ENCODE results near the gene ZSWIM4. TPM values are rescaled to one million over a fixed set of nuclear protein-coding genes. Genes with fewer than 3 reads are reported as not detected.

Gene ZSWIM4
- total and polyA plus RNA-seq, 2 of the 13 experiments (the other 11 are each of a cell fraction or from before 2014, with no cell fraction given), result 0.33 to 0.86 TPM

DNA sequence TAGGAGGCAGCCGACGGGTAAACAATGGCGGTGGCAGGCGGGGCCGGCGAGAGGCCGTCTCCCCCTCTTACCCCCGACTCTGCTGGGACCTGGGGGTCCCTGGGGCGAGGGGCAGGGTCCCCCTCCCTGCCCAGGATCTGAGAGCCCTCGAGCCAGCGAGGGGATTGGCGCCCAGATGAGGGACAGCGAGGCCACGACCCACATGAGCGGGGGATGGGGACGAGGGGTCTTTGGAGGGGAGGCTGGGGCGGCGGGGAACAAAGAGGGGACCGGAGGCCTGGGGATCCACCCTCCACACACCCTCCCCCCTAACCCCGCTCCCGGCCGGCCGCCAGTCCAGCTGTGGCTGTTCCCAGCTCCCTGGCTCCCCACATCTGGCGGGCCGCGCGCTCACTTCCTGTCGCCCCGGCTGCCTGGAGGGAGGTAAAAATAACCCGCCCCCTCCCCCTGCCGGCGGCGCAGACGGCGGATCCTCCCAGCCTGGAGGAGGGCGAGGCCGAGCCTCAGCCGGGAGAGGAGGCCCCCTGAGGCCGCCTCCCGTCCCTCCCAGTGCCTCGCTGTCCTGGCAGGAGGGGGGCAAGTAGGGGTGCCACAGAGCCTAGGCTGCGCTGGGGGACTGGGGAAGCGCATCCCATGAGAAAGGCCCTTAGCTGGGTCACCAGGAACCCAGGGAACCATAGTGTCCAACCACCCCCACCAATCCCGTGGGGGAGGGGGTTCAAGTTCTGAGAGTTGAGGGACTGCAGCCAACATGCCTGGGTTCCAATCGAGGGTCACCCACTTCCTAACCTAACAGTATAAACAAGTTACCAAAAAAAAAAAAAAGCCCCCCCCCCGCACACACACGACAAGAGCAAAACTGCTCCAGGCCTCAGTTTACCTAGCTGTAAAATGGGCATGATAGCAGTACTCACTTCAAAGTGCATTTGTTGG, 52.4 kb downstream of the ZSWIM4 start (continued):
- TF ChIP-seq, protein P1, sequence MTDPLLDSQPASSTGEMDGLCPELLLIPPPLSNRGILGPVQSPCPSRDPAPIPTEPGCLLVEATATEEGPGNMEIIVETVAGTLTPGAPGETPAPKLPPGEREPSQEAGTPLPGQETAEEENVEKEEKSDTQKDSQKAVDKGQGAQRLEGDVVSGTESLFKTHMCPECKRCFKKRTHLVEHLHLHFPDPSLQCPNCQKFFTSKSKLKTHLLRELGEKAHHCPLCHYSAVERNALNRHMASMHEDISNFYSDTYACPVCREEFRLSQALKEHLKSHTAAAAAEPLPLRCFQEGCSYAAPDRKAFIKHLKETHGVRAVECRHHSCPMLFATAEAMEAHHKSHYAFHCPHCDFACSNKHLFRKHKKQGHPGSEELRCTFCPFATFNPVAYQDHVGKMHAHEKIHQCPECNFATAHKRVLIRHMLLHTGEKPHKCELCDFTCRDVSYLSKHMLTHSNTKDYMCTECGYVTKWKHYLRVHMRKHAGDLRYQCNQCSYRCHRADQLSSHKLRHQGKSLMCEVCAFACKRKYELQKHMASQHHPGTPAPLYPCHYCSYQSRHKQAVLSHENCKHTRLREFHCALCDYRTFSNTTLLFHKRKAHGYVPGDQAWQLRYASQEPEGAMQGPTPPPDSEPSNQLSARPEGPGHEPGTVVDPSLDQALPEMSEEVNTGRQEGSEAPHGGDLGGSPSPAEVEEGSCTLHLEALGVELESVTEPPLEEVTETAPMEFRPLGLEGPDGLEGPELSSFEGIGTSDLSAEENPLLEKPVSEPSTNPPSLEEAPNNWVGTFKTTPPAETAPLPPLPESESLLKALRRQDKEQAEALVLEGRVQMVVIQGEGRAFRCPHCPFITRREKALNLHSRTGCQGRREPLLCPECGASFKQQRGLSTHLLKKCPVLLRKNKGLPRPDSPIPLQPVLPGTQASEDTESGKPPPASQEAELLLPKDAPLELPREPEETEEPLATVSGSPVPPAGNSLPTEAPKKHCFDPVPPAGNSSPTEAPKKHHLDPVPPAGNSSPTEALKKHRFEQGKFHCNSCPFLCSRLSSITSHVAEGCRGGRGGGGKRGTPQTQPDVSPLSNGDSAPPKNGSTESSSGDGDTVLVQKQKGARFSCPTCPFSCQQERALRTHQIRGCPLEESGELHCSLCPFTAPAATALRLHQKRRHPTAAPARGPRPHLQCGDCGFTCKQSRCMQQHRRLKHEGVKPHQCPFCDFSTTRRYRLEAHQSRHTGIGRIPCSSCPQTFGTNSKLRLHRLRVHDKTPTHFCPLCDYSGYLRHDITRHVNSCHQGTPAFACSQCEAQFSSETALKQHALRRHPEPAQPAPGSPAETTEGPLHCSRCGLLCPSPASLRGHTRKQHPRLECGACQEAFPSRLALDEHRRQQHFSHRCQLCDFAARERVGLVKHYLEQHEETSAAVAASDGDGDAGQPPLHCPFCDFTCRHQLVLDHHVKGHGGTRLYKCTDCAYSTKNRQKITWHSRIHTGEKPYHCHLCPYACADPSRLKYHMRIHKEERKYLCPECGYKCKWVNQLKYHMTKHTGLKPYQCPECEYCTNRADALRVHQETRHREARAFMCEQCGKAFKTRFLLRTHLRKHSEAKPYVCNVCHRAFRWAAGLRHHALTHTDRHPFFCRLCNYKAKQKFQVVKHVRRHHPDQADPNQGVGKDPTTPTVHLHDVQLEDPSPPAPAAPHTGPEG (CRISPR knock-in tag; IDR thresholded peaks at IDR 0.05), result peak; percentile 93; the same call in 1 of the 2 replicates
- 0 out of 2 replicates have a peak, but pooled peaks have one; percentile 18 for TF ChIP-seq SNAI1 (CRISPR knock-in tag; IDR thresholded peaks at IDR 0.05; ENCODE audit: borderline replicate concordance)
- TF ChIP-seq MTA1 (CRISPR knock-in tag; IDR thresholded peaks at IDR 0.05; ENCODE audit: borderline replicate concordance), result 0 out of 2 replicates have a peak, but pooled peaks have one; percentile 38
- peak; percentile 40 for TF ChIP-seq ELF3 (CRISPR knock-in tag; IDR thresholded peaks at IDR 0.05)
- TF ChIP-seq POLR2G (IDR thresholded peaks at IDR 0.05; ENCODE audit: low read depth, low read length), result peak; percentile 76
- TF ChIP-seq, protein P2, sequence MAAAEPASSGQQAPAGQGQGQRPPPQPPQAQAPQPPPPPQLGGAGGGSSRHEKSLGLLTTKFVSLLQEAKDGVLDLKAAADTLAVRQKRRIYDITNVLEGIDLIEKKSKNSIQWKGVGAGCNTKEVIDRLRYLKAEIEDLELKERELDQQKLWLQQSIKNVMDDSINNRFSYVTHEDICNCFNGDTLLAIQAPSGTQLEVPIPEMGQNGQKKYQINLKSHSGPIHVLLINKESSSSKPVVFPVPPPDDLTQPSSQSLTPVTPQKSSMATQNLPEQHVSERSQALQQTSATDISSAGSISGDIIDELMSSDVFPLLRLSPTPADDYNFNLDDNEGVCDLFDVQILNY (CRISPR knock-in tag; conservative IDR thresholded peaks at IDR 0.05), result no peak
- TF ChIP-seq ZNF33A (CRISPR knock-in tag; IDR thresholded peaks at IDR 0.05; ENCODE audit: borderline replicate concordance), result no peak
- TF ChIP-seq, protein P3, sequence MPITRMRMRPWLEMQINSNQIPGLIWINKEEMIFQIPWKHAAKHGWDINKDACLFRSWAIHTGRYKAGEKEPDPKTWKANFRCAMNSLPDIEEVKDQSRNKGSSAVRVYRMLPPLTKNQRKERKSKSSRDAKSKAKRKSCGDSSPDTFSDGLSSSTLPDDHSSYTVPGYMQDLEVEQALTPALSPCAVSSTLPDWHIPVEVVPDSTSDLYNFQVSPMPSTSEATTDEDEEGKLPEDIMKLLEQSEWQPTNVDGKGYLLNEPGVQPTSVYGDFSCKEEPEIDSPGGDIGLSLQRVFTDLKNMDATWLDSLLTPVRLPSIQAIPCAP (CRISPR knock-in tag; IDR thresholded peaks at IDR 0.05; ENCODE audit: low read depth), result no peak
- peak; percentile 57 for TF ChIP-seq ZMYM3 (CRISPR knock-in tag; IDR thresholded peaks at IDR 0.05)
- peak; percentile 49; the same call in 1 of the 2 replicates for TF ChIP-seq FOXC1 (CRISPR knock-in tag; IDR thresholded peaks at IDR 0.05; ENCODE audit: borderline replicate concordance)
- TF ChIP-seq KDM4B (CRISPR knock-in tag; IDR thresholded peaks at IDR 0.05), result peak; percentile 61
- TF ChIP-seq KDM3A (CRISPR knock-in tag; IDR thresholded peaks at IDR 0.05; ENCODE audit: low read depth), result peak; percentile 75; the same call in 1 of the 2 replicates
- TF ChIP-seq TBX2 (CRISPR knock-in tag; IDR thresholded peaks at IDR 0.05; ENCODE audit: borderline replicate concordance), result peak; percentile 12; the same call in 1 of the 2 replicates
- no peak for TF ChIP-seq PPARG (CRISPR knock-in tag; conservative IDR thresholded peaks at IDR 0.05)
- TF ChIP-seq, protein P4, sequence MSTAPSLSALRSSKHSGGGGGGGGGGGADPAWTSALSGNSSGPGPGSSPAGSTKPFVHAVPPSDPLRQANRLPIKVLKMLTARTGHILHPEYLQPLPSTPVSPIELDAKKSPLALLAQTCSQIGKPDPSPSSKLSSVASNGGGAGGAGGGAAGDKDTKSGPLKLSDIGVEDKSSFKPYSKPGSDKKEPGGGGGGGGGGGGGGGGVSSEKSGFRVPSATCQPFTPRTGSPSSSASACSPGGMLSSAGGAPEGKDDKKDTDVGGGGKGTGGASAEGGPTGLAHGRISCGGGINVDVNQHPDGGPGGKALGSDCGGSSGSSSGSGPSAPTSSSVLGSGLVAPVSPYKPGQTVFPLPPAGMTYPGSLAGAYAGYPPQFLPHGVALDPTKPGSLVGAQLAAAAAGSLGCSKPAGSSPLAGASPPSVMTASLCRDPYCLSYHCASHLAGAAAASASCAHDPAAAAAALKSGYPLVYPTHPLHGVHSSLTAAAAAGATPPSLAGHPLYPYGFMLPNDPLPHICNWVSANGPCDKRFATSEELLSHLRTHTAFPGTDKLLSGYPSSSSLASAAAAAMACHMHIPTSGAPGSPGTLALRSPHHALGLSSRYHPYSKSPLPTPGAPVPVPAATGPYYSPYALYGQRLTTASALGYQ (CRISPR knock-in tag; IDR thresholded peaks at IDR 0.05), result peak; percentile 22; the same call in 1 of the 2 replicates
- 0 out of 2 replicates have a peak, but pooled peaks have one; percentile 36 for TF ChIP-seq ZNF441 (CRISPR knock-in tag; IDR thresholded peaks at IDR 0.05; ENCODE audit: borderline replicate concordance)
- TF ChIP-seq KAT8 (CRISPR knock-in tag; IDR thresholded peaks at IDR 0.05), result peak; percentile 29; the same call in 1 of the 2 replicates
